22Rv1 (cell line): Measurements from ENCODE around the gene ZNF33B.

Experiments used
- CTCF ChIP-seq: fragments of 450-650 bp; IDR thresholded peaks from 2 replicates; pipeline ENCODE4 v1.5.1; 2017; ENCODE audit warnings: mild to moderate bottlenecking
- ZFX ChIP-seq: fragments of 450-650 bp; IDR thresholded peaks from 2 replicates; pipeline ENCODE4 v1.6.1; 2017; ENCODE audit warnings: antibody characterized with exemption, borderline replicate concordance

GRCh38 chr10:42637648-42638054, 719 bp downstream of the ZNF33B start:
- TF ChIP-seq CTCF = no peak
- no peak for TF ChIP-seq ZFX
